Measurements from ENCODE around the gene NDST1. TPM values are rescaled to one million over a fixed set of nuclear protein-coding genes. Genes with fewer than 3 reads are reported as not detected.

NDST1 gene
- total RNA-seq, 4 donors from 2014 or later, result 68.8 to 104 (median 96.4) TPM

- Histone ChIP-seq H3K27me3 (no peaks in the 10 kb centered on the region), H3K9me3 (no peaks in the 10 kb centered on the region), H3K27ac (no peak overlapping the region), H3K36me3 (no peaks in the 10 kb centered on the region), H3K4me3 (no peak overlapping the region), H3K4me1 (no peaks in the 10 kb centered on the region)
- in situ Hi-C loops (cut with MboI; ENCODE audit: low pct_ligation_motif_present in 1 of 4, low pct_unique_long_range_greater_than_20kb in 1 of 4, low sequenced_read_pairs in 3 of 4) (loop anchor here in 1 of 4 donors (25.0 kb wide), 2 partner anchors 92 to 267 kb away; partner anchors contain the start of genes IRGM and MYOZ3), intact Hi-C loops (cut with DNase I; ENCODE audit: low total_unique reads) (no loop called here)
- TF ChIP-seq POLR2AphosphoS5 (IDR thresholded peaks at IDR 0.05) (no peak), CTCF (IDR thresholded peaks at IDR 0.05) (no peak), EP300 (IDR thresholded peaks at IDR 0.05; ENCODE audit: low read depth) (no peak), POLR2A (IDR thresholded peaks at IDR 0.05) (no peak)
- 58 to 83% methylated on average over 3 to 7 of the region's 7 CpGs for WGBS, 2 donors (ENCODE audit: low coverage in 1 of 2)
- DNase-seq, result no peak
Measured at GRCh38 chr5:150570333-150570732, 62.4 kb downstream of the NDST1 start.

GRCh38 chr5:150571836-150572235 lies 63.9 kb downstream of the NDST1 start:
- Histone ChIP-seq H3K27me3 (no peaks in the 10 kb centered on the region), H3K9me3 (no peaks in the 10 kb centered on the region), H3K36me3 (no peaks in the 10 kb centered on the region), H3K27ac (no peak overlapping the region), H3K4me3 (no peak overlapping the region), H3K4me1 (peaks cover 0 to 4% (median 0%) of the 10 kb centered on the region in 4 donors)
- in situ Hi-C loops (cut with MboI; ENCODE audit: low pct_ligation_motif_present in 1 of 4, low pct_unique_long_range_greater_than_20kb in 1 of 4, low sequenced_read_pairs in 3 of 4) (loop anchor here in 1 of 4 donors (25.0 kb wide), 2 partner anchors 90 to 265 kb away; partner anchors contain the start of genes IRGM and MYOZ3), intact Hi-C loops (cut with DNase I; ENCODE audit: low total_unique reads) (no loop called here)
- DNase-seq, result no peak
- TF ChIP-seq EP300 (IDR thresholded peaks at IDR 0.05; ENCODE audit: low read depth), result no peak
- TF ChIP-seq CTCF (IDR thresholded peaks at IDR 0.05), result no peak

- Histone ChIP-seq H3K4me3 (no peak overlapping the region), H3K27me3 (no peaks in the 10 kb centered on the region), H3K4me1 (peaks cover 0 to 4% (median 0%) of the 10 kb centered on the region in 4 donors), H3K36me3 (no peaks in the 10 kb centered on the region), H3K27ac (no peak overlapping the region), H3K9me3 (no peaks in the 10 kb centered on the region)
- no peak for DNase-seq
- no peak for TF ChIP-seq POLR2A (IDR thresholded peaks at IDR 0.05)
- no peak for TF ChIP-seq POLR2AphosphoS5 (IDR thresholded peaks at IDR 0.05)
- TF ChIP-seq EP300 (IDR thresholded peaks at IDR 0.05; ENCODE audit: low read depth), result no peak
- TF ChIP-seq CTCF (IDR thresholded peaks at IDR 0.05), result no peak
- in situ Hi-C loops (cut with MboI; ENCODE audit: low pct_ligation_motif_present in 1 of 4, low pct_unique_long_range_greater_than_20kb in 1 of 4, low sequenced_read_pairs in 3 of 4), result loop anchor here in 1 of 4 donors (25.0 kb wide), 2 partner anchors 89 to 264 kb away; partner anchors contain the start of genes IRGM and MYOZ3
- 81 to 88% methylated on average over 3 to 5 of the region's 5 CpGs for WGBS, 2 donors (ENCODE audit: low coverage in 1 of 2)
- intact Hi-C loops (cut with DNase I; ENCODE audit: low total_unique reads), result no loop called here
Measured at GRCh38 chr5:150573216-150573615, 65.3 kb downstream of the NDST1 start.

GRCh38 chr5:150573867-150574817 lies 66.2 kb downstream of the NDST1 start:
- Histone ChIP-seq H3K4me3 (no peak overlapping the region), H3K36me3 (no peaks in the 10 kb centered on the region), H3K4me1 (peaks cover 0 to 4% (median 0%) of the 10 kb centered on the region in 4 donors), H3K27ac (no peak overlapping the region), H3K27me3 (no peaks in the 10 kb centered on the region), H3K9me3 (no peaks in the 10 kb centered on the region)
- intact Hi-C loops (cut with DNase I; ENCODE audit: low total_unique reads), result no loop called here
- TF ChIP-seq POLR2A (IDR thresholded peaks at IDR 0.05) (no peak), POLR2AphosphoS5 (IDR thresholded peaks at IDR 0.05) (no peak), CTCF (IDR thresholded peaks at IDR 0.05) (no peak), EP300 (IDR thresholded peaks at IDR 0.05; ENCODE audit: low read depth) (no peak)
- no peak for DNase-seq
- in situ Hi-C loops (cut with MboI; ENCODE audit: low pct_ligation_motif_present in 1 of 4, low pct_unique_long_range_greater_than_20kb in 1 of 4, low sequenced_read_pairs in 3 of 4), result loop anchor here in 1 of 4 donors (25.0 kb wide), 2 partner anchors 88 to 263 kb away; partner anchors contain the start of genes IRGM and MYOZ3
- WGBS, 2 donors (ENCODE audit: low coverage in 1 of 2), result 50 to 85% methylated on average over 2 to 18 of the region's 18 CpGs

Data from transverse colon (tissue), 4 donors.